Natural killer cell (primary cell): ENCODE measurements around the gene FAM193A. TPM values are rescaled to one million over a fixed set of nuclear protein-coding genes. Genes with fewer than 3 reads are reported as not detected.

Experiments used
- ATAC-seq, 3 donors: fragments of 150-1000 bp in 2 of 3; fragments of 200-7000 bp in 1 of 3; cut with Tn5 transposase; 1 replicate in 1 of 3; 2 replicates in 2 of 3; pipeline ENCODE4 v1.10.0; 2021; ENCODE audit warnings: mild to moderate bottlenecking in 2 of 3, moderate library complexity in 2 of 3
- DNase-seq, 2 donors: peaks; one replicate each; pipeline versions ENCODE4 v3.0.0 to v3.0.0-alpha.2; 2013 to 2021; ENCODE audit warnings: mixed read lengths in 1 of 2
- H3K27ac ChIP-seq: one replicate; pipeline ENCODE4 v1.5.1; 2013; ENCODE audit warnings: mild to moderate bottlenecking, low read length
- H3K27me3 ChIP-seq: one replicate; pipeline ENCODE4 v1.6.1; 2013; ENCODE audit warnings: low read length; ENCODE audit not compliant: control insufficient read depth, insufficient read depth
- H3K36me3 ChIP-seq: one replicate; pipeline ENCODE4 v1.6.1; 2013; ENCODE audit warnings: low read length; ENCODE audit not compliant: control insufficient read depth, insufficient read depth
- H3K4me1 ChIP-seq: one replicate; pipeline ENCODE4 v1.6.1; 2013; ENCODE audit warnings: low read length; ENCODE audit not compliant: control insufficient read depth, insufficient read depth
- H3K4me3 ChIP-seq: one replicate; pipeline ENCODE4 v1.5.1; 2013; ENCODE audit warnings: low read length
- H3K9me3 ChIP-seq: one replicate; pipeline ENCODE4 v1.6.1; 2013; ENCODE audit warnings: low read length; ENCODE audit not compliant: control insufficient read depth, insufficient read depth
- H3K27ac Mint-ChIP-seq, 2 donors: one replicate each; pipeline ENCODE4 v1.8.0; 2022; ENCODE audit warnings: mild to moderate bottlenecking in 2 of 2, mixed read lengths in 2 of 2, moderate library complexity in 1 of 2
- H3K27me3 Mint-ChIP-seq, 2 donors: one replicate each; pipeline ENCODE4 v1.8.0; 2022; ENCODE audit warnings: low read depth in 2 of 2, mixed read lengths in 2 of 2
- H3K36me3 Mint-ChIP-seq: one replicate; pipeline ENCODE4 v1.8.0; 2022; ENCODE audit warnings: mixed read lengths
- H3K4me1 Mint-ChIP-seq, 2 donors: one replicate each; pipeline ENCODE4 v1.8.0; 2022; ENCODE audit warnings: mixed read lengths in 2 of 2
- H3K4me3 Mint-ChIP-seq: one replicate; pipeline ENCODE4 v1.8.0; 2022; ENCODE audit warnings: mild to moderate bottlenecking, moderate library complexity, mixed read lengths
- H3K9me3 Mint-ChIP-seq, 2 donors: one replicate each; pipeline ENCODE4 v1.8.0; 2022; ENCODE audit warnings: mixed read lengths in 2 of 2
- CTCF ChIP-seq: fragments of 200-600 bp; IDR thresholded peaks from one replicate; pipeline ENCODE4 v1.8.0; 2022; ENCODE audit warnings: antibody characterized with exemption
- WGBS: methylation state at CpG from one replicate; pipeline ENCODE4 v1.1.7; 2013; ENCODE audit warnings: missing lambda C conversion rate; ENCODE audit not compliant: insufficient coverage; 5-methylcytosine and 5-hydroxymethylcytosine counted together
- intact Hi-C: fragments of 100-400 bp; cut with micrococcal nuclease; formaldehyde crosslinking; loops from one replicate; pipeline ENCODE4 v1.14.2; 2022
- total RNA-seq, 4 donors: library from RNA; stranded (reverse); fragments of 120-200 nt in 1 of 4; gene quantifications; one replicate each; pipeline versions ENCODE4 v1.2.3 to v1.2.4, GENCODE V29; 2013 to 2022

FAM193A gene
- total RNA-seq, 3 donors from 2014 or later (not counting 1 experiment from before 2014, with no cell fraction given): 39.4 to 49.3 (median 48.1) TPM

- Mint-ChIP-seq H3K36me3 (no peaks in the 10 kb centered on the region), H3K4me1 (peaks cover 32 to 37% of the 10 kb centered on the region in 2 donors)
These were observed 68.2 kb downstream of the FAM193A start for GRCh38 chr4:2604614-2605013.

GRCh38 chr4:2606960-2607506 lies 70.6 kb downstream of the FAM193A start:
- Histone ChIP-seq H3K36me3 (no peaks in the 10 kb centered on the region), H3K27ac (no peak overlapping the region), H3K4me3 (no peak overlapping the region), H3K9me3 (no peaks in the 10 kb centered on the region), H3K27me3 (no peaks in the 10 kb centered on the region), H3K4me1 (peaks cover 4% of the 10 kb centered on the region)
- no peaks in the 10 kb centered on the region for H3K9me3 Mint-ChIP-seq
- no peak overlapping the region for H3K4me3 Mint-ChIP-seq
- WGBS: 87% methylated on average over 9 of the region's 9 CpGs
- no peak for TF ChIP-seq CTCF
- DNase-seq (no peak), ATAC-seq (no peak)
- H3K27ac Mint-ChIP-seq: peak overlapping the region in 1 of 2 donors; percentile 46
- H3K27me3 Mint-ChIP-seq: no peaks in the 10 kb centered on the region
- intact Hi-C loops: no loop called here
- peaks cover 19 to 30% of the 10 kb centered on the region in 2 donors for H3K4me1 Mint-ChIP-seq
- H3K36me3 Mint-ChIP-seq: no peaks in the 10 kb centered on the region

More at GRCh38 chr4:2604614-2605013, 68.2 kb downstream of the FAM193A start:
- Mint-ChIP-seq H3K27ac (peak overlapping the region in 1 of 2 donors; percentile 42), H3K9me3 (no peaks in the 10 kb centered on the region), H3K4me3 (no peak overlapping the region), H3K27me3 (no peaks in the 10 kb centered on the region)
- intact Hi-C loops: no loop called here
- DNase-seq (no peak), ATAC-seq (no peak)
- Histone ChIP-seq H3K27ac (no peak overlapping the region), H3K27me3 (no peaks in the 10 kb centered on the region), H3K9me3 (no peaks in the 10 kb centered on the region), H3K4me1 (peaks cover 7% of the 10 kb centered on the region), H3K36me3 (peaks cover 4% of the 10 kb centered on the region), H3K4me3 (no peak overlapping the region)
- TF ChIP-seq CTCF: no peak
- 78% methylated on average over 4 of the region's 4 CpGs for WGBS

- Mint-ChIP-seq H3K27ac (peak overlapping the region in 1 of 2 donors; percentile 46), H3K4me3 (no peak overlapping the region), H3K36me3 (no peaks in the 10 kb centered on the region), H3K27me3 (no peaks in the 10 kb centered on the region), H3K4me1 (peaks cover 19 to 33% of the 10 kb centered on the region in 2 donors), H3K9me3 (no peaks in the 10 kb centered on the region)
- Histone ChIP-seq H3K4me3 (no peak overlapping the region), H3K27me3 (no peaks in the 10 kb centered on the region), H3K9me3 (no peaks in the 10 kb centered on the region), H3K36me3 (no peaks in the 10 kb centered on the region), H3K27ac (no peak overlapping the region), H3K4me1 (peaks cover 4% of the 10 kb centered on the region)
- WGBS: 90% methylated on average over 7 of the region's 10 CpGs
- DNase-seq: no peak
- TF ChIP-seq CTCF: no peak
- intact Hi-C loops: no loop called here
- peak in 2 of 3 donors; percentile 42 to 71 for ATAC-seq
These were observed 71.4 kb downstream of the FAM193A start for GRCh38 chr4:2607822-2608221.

GRCh38 chr4:2608291-2608690 lies 71.8 kb downstream of the FAM193A start:
- H3K9me3 Mint-ChIP-seq: no peaks in the 10 kb centered on the region
- no peak overlapping the region for H3K4me3 Mint-ChIP-seq
- H3K27me3 Mint-ChIP-seq: no peaks in the 10 kb centered on the region
- intact Hi-C loops: no loop called here
- Histone ChIP-seq H3K27ac (no peak overlapping the region), H3K36me3 (no peaks in the 10 kb centered on the region), H3K4me1 (peaks cover 4% of the 10 kb centered on the region), H3K27me3 (no peaks in the 10 kb centered on the region), H3K9me3 (no peaks in the 10 kb centered on the region), H3K4me3 (no peak overlapping the region)
- H3K36me3 Mint-ChIP-seq: no peaks in the 10 kb centered on the region
- WGBS: 98% methylated on average over 7 of the region's 7 CpGs
- no peak overlapping the region for H3K27ac Mint-ChIP-seq
- peaks cover 19 to 34% of the 10 kb centered on the region in 2 donors for H3K4me1 Mint-ChIP-seq
- no peak for DNase-seq
- ATAC-seq: no peak
- TF ChIP-seq CTCF: no peak
